GM19240 (cell line): ENCODE results near the gene VWA1.
A peak's percentile ranks its signal among the peaks of the same experiment; 100 is the strongest.
"Not testable (repeated sequence)": the region's sequence is repeated elsewhere in the genome, so short reads cannot be mapped to it uniquely, and the experiment has no call there.

ENCODE experiments used
- DNase-seq: peaks from one replicate; pipeline ENCODE4 v3.0.0; 2011; ENCODE audit warnings: low spot score; ENCODE audit not compliant: insufficient read length

The VWA1 gene

GRCh38 chr1:1456683-1457255 is 21.3 kb downstream of the VWA1 start:
- DNase-seq: not testable (repeated sequence)

GRCh38 chr1:1459156-1459555 is 23.7 kb downstream of the VWA1 start:
- DNase-seq: not testable (repeated sequence)

GRCh38 chr1:1459711-1460110 is 24.2 kb downstream of the VWA1 start:
- DNase-seq: not testable (repeated sequence)

- DNase-seq: no peak
Observed at GRCh38 chr1:1460540-1461130, 25.1 kb downstream of the VWA1 start.

GRCh38 chr1:1461721-1462317 is 26.3 kb downstream of the VWA1 start:
- no peak for DNase-seq

GRCh38 chr1:1462318-1462966 is 27.0 kb downstream of the VWA1 start:
- no peak for DNase-seq

GRCh38 chr1:1463312-1463711 is 27.8 kb downstream of the VWA1 start:
- DNase-seq: no peak

- DNase-seq: not testable (repeated sequence)
Observed at GRCh38 chr1:1468196-1468985, 32.9 kb downstream of the VWA1 start.

- no peak for DNase-seq
Observed at GRCh38 chr1:1470626-1471388, 35.3 kb downstream of the VWA1 start.

- peak; percentile 98 for DNase-seq
Observed at GRCh38 chr1:1471389-1472052, 36.0 kb downstream of the VWA1 start, which contains the start of gene ATAD3B. Gene ATAD3B (plus strand): TSS chr1:1471765. CDS start chr1:1471885, 120 bp downstream.

GRCh38 chr1:1472053-1472876 is 36.8 kb downstream of the VWA1 start:
- DNase-seq: not testable (repeated sequence)

- not testable (repeated sequence) for DNase-seq
Observed at GRCh38 chr1:1476011-1476410, 40.5 kb downstream of the VWA1 start.

GRCh38 chr1:1477206-1477605 is 41.7 kb downstream of the VWA1 start:
- no peak for DNase-seq

- no peak for DNase-seq
Observed at GRCh38 chr1:1479547-1480487, 44.3 kb downstream of the VWA1 start.

- DNase-seq: not testable (repeated sequence)
Observed at GRCh38 chr1:1480488-1480867, 45.0 kb downstream of the VWA1 start.

GRCh38 chr1:1481811-1482210 is 46.3 kb downstream of the VWA1 start:
- not testable (repeated sequence) for DNase-seq

GRCh38 chr1:1482856-1483255 is 47.4 kb downstream of the VWA1 start:
- DNase-seq: no peak

- no peak for DNase-seq
Observed at GRCh38 chr1:1483714-1484113, 48.2 kb downstream of the VWA1 start.
